ENCODE results near the gene FUCA1.
"Not testable (repeated sequence)": the region's sequence is repeated elsewhere in the genome, so short reads cannot be mapped to it uniquely, and the experiment has no call there.

FUCA1 gene

GRCh38 chr1:23803674-23804073 lies 64.4 kb downstream of the FUCA1 start:
- no peak for DNase-seq (ENCODE audit: low read depth in 2 of 2, low spot score in 1 of 2)

GRCh38 chr1:23802809-23803342 lies 65.2 kb downstream of the FUCA1 start:
- DNase-seq (ENCODE audit: low read depth in 2 of 2, low spot score in 1 of 2) = not testable (repeated sequence)

GRCh38 chr1:23801876-23802275 lies 66.2 kb downstream of the FUCA1 start:
- DNase-seq (ENCODE audit: low read depth in 2 of 2, low spot score in 1 of 2) = no peak

- no peak for DNase-seq (ENCODE audit: low read depth in 2 of 2, low spot score in 1 of 2)
Observed at GRCh38 chr1:23801338-23801748, 66.7 kb downstream of the FUCA1 start.

- peak; percentile 97 to 98 for DNase-seq (ENCODE audit: low read depth in 2 of 2, low spot score in 1 of 2)
Observed at GRCh38 chr1:23800400-23801337, 67.4 kb downstream of the FUCA1 start, which contains the start of gene GALE. Gene GALE (minus strand): TSS chr1:23800754. CDS start chr1:23799007, 1,747 bp downstream.

- no peak for DNase-seq (ENCODE audit: low read depth in 2 of 2, low spot score in 1 of 2)
Observed at GRCh38 chr1:23799570-23800399, 68.3 kb downstream of the FUCA1 start.

- DNase-seq (ENCODE audit: low read depth in 2 of 2, low spot score in 1 of 2) = no peak
Observed at GRCh38 chr1:23799255-23799569, 68.9 kb downstream of the FUCA1 start.

- no peak for DNase-seq (ENCODE audit: low read depth in 2 of 2, low spot score in 1 of 2)
Observed at GRCh38 chr1:23798662-23799142, 69.4 kb downstream of the FUCA1 start.

- no peak for DNase-seq (ENCODE audit: low read depth in 2 of 2, low spot score in 1 of 2)
Observed at GRCh38 chr1:23797478-23798448, 70.3 kb downstream of the FUCA1 start.

- no peak for DNase-seq (ENCODE audit: low read depth in 2 of 2, low spot score in 1 of 2)
Observed at GRCh38 chr1:23796466-23797271, 71.4 kb downstream of the FUCA1 start.

- no peak for DNase-seq (ENCODE audit: low read depth in 2 of 2, low spot score in 1 of 2)
Observed at GRCh38 chr1:23795676-23796465, 72.2 kb downstream of the FUCA1 start.

All from stimulated activated CD8-positive, alpha-beta memory T cell treated with anti-CD3 and anti-CD28 coated beads, Interleukin-4, amount 100 ng/mL, for 4 hours (primary cell).